Neural progenitor cell (in vitro differentiated cells): Measurements from ENCODE around the gene TMED3.

Experiments
- EZH2 ChIP-seq: fragments of 200-600 bp; sonication (generic); IDR thresholded peaks from 2 replicates; pipeline ENCODE4 v1.6.1; 2017; ENCODE audit warnings: antibody characterized with exemption, mild to moderate bottlenecking, moderate library complexity
- TF ChIP-seq, protein P1 (sequence below): fragments of 200-600 bp; sonication (generic); IDR thresholded peaks from 2 replicates; pipeline ENCODE4 v1.5.1; 2017; ENCODE audit warnings: antibody characterized with exemption, mild to moderate bottlenecking

- TF ChIP-seq EZH2 = no peak
- TF ChIP-seq, protein P1, sequence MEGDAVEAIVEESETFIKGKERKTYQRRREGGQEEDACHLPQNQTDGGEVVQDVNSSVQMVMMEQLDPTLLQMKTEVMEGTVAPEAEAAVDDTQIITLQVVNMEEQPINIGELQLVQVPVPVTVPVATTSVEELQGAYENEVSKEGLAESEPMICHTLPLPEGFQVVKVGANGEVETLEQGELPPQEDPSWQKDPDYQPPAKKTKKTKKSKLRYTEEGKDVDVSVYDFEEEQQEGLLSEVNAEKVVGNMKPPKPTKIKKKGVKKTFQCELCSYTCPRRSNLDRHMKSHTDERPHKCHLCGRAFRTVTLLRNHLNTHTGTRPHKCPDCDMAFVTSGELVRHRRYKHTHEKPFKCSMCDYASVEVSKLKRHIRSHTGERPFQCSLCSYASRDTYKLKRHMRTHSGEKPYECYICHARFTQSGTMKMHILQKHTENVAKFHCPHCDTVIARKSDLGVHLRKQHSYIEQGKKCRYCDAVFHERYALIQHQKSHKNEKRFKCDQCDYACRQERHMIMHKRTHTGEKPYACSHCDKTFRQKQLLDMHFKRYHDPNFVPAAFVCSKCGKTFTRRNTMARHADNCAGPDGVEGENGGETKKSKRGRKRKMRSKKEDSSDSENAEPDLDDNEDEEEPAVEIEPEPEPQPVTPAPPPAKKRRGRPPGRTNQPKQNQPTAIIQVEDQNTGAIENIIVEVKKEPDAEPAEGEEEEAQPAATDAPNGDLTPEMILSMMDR = no peak
Observed at GRCh38 chr15:79307251-79307650, 3.7 kb upstream of the TMED3 start.
